ENCODE data around the gene DIP2C. TPM values are rescaled to one million over a fixed set of nuclear protein-coding genes. Genes with fewer than 3 reads are reported as not detected.

Gene DIP2C
- total RNA-seq = 10 to 100 TPM; 21.6 to 30.5 TPM
- long read RNA-seq, partial matches to known transcripts = 20 of 30 reads
- long read RNA-seq, other reads (novel, unspliced or antisense) = 10 of 30 reads

DNA sequence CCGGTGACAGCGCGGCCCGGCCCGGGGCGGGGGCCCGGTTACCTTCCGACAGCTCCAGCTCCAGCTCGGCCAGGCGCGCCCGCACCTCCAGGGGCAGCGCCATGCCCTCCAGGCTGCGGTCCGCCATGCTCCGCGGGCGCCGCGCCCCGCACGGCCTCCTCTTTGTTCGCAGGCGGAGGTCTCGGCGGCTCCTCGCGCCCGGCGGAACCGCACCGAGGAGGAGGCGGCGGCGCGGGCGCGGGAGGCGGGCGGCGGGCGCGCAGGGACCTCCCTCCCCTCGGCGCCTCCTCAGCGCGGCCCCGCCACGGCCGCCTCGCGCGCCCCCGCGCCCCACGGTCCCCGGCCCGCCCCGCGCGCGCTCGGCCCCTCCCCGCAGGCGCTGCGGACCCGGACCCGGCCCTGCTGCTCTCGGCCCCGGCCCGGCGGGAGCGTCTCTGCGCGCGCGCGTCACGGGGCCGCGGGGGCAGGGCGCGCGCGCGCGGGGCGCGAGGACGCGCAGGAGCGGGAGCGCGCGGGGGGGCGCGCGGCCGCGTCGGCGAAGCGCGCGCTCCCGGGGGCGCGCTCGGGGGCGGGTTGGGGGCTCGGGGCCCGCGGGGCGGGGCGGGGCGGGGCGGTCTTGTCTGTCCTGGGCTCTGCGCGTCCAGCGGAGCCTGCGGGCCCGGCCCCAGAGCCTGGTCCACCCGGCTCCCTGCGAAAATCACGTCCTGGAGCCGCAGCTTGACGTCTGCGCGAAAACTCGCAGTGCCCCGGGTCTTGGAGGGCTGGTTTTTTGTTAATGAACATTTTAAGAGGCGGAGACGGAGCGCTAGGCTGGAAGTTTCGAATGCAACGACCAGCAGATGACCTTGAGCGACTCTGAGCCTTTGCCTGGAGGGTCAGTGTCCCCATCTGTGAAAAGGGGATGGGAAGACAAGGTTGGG, at the start of gene DIP2C:
Gene DIP2C, minus strand, starts transcription at position 217 of the 920 bp plus-strand sequence. Its CDS starts 90 bp downstream, at position 127.
- intact Hi-C loops (cut with DNase I) = loop anchor here (5.0 to 10.0 kb wide), 4 partner anchors 62 to 177 kb away; no protein-coding TSS in a partner anchor
- ATAC-seq (peak; percentile 86 to 88), DNase-seq (peak; percentile 85)

DNA sequence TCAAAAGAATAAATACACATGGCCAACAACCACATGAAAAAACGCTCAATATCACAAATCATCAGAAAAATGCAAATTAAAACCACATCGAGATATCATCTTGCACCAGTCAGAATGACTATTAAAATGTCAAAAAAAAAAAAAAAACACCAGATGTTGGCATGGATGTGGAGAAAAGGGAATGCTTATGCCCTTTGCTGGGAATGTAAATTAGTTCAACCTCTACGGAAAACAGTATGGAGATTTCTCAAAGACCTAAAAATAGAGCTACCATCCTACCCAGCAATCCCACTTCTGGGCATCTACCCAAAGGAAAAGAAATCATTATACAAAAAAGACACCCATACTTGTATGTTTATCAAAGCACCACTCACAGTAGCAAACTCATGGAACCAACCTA, 45.0 kb upstream of the DIP2C start:
- DNase-seq (no peak), ATAC-seq (no peak)
- intact Hi-C loops (cut with DNase I) = no loop called here

GRCh38 chr10:733086-733485, 43.6 kb upstream of the DIP2C start:
- DNase-seq (no peak), ATAC-seq (no peak)
- intact Hi-C loops (cut with DNase I) = no loop called here

DNA sequence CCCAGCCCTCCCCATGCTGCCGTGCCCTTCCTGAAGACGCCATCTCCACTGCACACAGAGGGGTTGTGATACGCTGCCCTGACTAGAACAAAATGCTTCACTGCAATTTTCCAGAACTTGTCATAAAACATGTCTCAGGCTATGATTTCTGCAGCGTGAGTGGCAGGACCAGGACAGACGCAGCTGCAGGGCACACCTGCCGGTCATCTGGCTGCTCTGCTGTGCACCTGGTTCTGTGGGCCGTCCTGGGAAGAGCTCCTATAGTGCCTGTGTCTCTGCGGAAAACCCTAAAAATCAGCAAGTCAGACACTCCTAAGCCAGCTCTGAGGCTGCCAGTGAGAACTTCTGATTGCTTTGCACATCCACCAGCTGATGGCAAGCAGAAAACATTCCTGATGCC, 39.7 kb upstream of the DIP2C start:
- no peak for ATAC-seq
- no peak for DNase-seq
- intact Hi-C loops (cut with DNase I) = no loop called here

- ATAC-seq (no peak), DNase-seq (no peak)
- intact Hi-C loops (cut with DNase I) = no loop called here
These were observed 39.1 kb upstream of the DIP2C start for GRCh38 chr10:728603-729002.

DNA sequence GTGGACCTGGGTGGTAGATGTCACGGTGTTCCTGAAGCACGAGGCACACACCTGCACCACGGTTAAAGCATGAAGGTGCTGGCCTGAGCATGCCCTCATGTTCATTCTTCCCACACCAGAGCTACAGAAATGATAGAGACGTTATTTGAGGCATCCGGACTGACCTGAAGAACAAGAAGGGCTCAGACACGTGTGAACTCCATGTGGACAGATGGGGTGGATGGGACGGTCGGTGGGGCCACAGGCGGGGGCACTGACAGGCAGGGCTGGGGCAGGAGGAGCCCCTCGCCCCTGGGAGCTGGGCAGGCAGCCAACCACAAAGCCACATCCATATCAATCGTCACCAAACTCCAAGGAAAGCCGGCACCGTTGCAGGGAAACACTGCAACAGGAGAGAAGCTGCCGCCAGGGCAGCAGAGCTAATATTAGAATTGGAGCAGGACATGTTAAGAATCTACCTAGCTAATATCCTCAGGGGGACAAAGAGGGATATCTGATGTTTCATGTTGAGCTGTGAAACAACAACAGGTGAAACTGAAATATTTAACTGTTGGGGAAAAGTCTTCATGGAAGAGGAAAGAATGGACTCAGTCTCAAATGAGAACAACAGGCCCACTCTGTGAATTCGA, 37.8 kb upstream of the DIP2C start:
- DNase-seq (no peak), ATAC-seq (no peak)
- intact Hi-C loops (cut with DNase I) = no loop called here

GRCh38 chr10:725786-726185, 36.3 kb upstream of the DIP2C start:
- intact Hi-C loops (cut with DNase I) = no loop called here
- DNase-seq = no peak
- ATAC-seq = peak; percentile 15 to 24

DNA sequence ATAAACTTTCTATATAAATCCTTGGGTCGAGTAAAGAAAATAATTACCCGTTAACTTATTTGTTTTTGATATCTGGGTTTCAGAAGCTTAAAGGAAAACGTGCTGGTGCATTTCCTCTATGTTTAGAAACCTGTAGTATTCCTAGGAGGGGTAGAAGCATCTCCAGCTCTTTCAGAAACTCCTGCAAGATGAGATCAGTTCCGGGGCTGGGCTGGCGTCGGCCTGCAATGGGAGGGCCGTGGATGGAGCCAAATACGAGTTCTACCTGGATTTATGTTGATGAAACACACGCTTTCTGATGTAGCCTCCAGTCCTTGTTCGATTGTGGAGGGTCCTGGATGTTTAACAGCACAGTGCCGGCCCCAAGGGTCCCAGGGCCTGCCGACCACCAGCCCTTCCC, 35.8 kb upstream of the DIP2C start:
- ATAC-seq (no peak), DNase-seq (no peak)
- intact Hi-C loops (cut with DNase I) = no loop called here

GRCh38 chr10:723973-724372, 34.5 kb upstream of the DIP2C start:
- DNase-seq (no peak), ATAC-seq (no peak)
- intact Hi-C loops (cut with DNase I) = no loop called here

DNA sequence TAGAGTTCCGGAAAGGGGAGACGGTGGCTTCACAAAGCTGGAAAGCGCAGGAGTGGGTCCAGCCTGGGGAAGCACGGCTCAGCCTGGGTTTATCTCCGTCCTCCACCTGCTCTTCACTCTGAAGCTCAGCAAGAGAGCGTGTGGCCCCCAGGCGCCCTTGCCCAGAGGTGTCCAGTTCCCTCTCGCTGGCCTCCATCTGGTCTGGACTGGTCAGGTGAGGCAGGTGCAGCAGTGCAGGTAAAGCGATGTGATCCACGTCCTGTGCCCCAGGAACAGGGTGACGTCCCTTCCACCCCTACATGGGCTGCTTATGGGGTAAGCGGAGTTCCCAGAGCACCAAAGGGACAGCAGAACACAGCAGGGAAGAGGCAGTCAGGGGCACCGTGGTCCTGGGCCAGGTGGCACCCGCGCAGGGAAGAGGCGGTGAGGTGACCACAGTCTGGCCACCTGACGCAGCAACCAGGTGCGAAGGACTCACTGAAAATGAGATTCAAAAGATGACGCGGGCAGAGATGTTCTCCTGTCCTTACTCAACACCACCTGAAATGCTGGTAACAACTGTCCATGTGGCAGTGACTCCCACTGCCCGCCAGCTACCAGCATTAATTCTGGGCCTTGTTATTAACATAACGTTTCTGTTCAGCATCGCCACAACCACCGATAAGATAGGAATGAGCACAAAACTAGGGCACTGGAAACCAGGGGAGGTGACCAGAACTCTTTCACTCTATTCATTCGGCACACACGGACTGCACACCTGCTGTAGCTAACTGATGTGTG, 33.0 kb upstream of the DIP2C start:
- intact Hi-C loops (cut with DNase I) = no loop called here
- ATAC-seq = no peak
- DNase-seq = no peak

DNA sequence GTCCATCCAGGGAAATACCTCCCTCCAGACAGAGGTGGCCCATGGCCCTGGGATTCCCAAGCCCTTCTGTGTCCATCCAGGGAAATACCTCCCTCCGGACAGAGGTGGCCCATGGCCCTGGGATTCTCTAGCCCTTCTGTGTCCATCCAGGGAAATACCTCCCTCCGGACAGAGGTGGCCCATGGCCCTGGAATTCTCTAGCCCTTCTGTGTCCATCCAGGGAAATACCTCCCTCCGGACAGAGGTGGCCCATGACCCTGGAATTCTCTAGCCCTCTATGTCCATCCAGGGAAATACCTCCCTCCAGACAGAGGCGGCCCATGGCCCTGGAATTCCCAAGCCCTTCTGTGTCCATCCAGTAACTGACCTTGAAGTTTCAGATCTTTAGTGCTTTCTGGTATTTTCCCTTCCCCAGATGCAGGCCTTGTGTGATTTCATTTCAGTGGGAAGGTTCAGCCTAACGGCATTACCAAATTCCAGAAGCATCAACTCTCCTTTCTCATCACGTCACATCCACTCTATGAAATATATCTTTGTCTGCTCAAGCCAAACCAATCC, 28.8 kb upstream of the DIP2C start:
- ATAC-seq (no peak), DNase-seq (no peak)
- intact Hi-C loops (cut with DNase I) = no loop called here

- no peak for DNase-seq
- intact Hi-C loops (cut with DNase I) = no loop called here
- no peak for ATAC-seq
These were observed 28.0 kb upstream of the DIP2C start for GRCh38 chr10:717458-717857.

DNA sequence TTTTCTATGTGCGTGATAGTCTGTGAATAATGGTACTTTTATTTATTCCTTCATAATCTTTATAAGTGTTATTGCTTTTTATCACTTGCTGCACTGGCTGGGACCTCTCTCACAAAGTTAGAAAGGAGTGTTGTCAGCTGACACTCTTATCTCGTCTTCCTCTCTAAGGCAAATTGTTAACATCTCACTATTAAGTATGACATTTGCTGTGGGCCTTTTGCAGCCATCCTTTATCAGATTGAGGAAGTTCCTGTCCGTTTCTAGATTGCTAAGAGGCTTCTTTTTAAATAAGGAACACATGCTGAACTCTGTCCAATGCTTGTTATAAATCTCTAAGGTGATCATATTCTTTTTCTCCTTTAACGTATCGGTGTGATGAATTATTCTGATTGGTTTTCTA, 27.4 kb upstream of the DIP2C start:
- ATAC-seq = no peak
- intact Hi-C loops (cut with DNase I) = no loop called here

GRCh38 chr10:714214-714613, 24.7 kb upstream of the DIP2C start:
- intact Hi-C loops (cut with DNase I) = no loop called here
- DNase-seq = no peak
- no peak for ATAC-seq

More for the DNA sequence above, 27.4 kb upstream of the DIP2C start:
- no peak for DNase-seq

DNA sequence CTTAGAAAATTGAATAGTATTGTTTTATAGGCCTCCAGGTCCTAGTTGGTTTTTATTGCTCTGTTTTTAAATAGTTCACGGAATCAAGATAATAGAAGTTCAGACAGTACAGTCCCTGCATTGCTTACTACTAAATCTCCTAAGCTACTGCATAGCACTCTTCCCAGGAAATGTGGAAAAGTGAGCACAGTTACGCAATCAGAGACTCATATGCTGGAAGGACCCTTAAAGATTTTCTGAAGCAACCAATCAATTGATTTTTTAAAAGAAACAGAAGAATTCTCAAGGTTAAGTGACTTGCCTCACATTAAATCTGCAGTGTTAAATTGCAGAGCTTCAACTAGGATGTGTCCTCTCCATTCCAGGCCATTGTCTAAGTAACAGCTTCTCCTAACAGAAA, 23.1 kb upstream of the DIP2C start:
- intact Hi-C loops (cut with DNase I) = no loop called here
- DNase-seq (no peak), ATAC-seq (no peak)

DNA sequence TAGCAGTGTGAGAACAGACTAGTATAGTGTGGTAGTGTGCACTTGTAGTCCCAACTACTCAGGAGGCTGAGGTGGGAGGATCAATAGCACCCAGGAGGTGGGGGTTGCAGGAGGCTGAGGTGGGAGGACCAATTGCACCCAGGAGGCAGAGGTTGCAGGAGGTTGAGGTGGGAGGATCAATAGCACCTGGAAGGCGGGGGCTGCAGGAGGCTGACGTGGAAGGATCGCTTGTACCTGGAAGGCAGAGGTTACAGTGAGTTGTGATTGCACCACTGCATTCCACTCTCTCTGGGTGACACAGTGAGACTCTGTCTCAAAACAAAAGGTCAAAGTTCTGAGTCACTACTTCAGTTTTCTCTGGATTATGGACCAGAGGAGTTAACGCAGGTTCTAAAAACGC, 22.6 kb upstream of the DIP2C start:
- ATAC-seq = no peak
- intact Hi-C loops (cut with DNase I) = no loop called here
- DNase-seq = no peak

DNA sequence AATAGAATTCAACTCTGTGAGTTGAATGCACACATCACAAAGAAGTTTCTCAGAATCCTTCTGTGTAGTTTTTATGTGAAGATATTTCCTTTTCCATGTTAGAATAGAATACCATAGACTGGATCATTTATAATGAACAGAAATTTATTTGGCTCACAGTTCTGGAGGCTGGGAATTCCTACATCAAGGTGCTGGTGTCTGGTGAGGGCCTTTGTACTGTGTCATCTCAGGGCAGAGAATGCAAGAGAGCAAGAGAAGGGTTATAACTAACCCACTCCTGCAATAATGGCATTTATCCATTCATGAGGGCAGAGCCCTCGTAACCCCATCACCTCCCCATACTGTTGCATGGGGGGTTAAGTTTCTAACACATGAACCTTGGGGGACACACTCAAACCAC, 18.4 kb upstream of the DIP2C start:
- no peak for DNase-seq
- no peak for ATAC-seq
- intact Hi-C loops (cut with DNase I) = no loop called here

GRCh38 chr10:707456-707855, 18.0 kb upstream of the DIP2C start:
- intact Hi-C loops (cut with DNase I) = no loop called here
- ATAC-seq = no peak
- no peak for DNase-seq

DNA sequence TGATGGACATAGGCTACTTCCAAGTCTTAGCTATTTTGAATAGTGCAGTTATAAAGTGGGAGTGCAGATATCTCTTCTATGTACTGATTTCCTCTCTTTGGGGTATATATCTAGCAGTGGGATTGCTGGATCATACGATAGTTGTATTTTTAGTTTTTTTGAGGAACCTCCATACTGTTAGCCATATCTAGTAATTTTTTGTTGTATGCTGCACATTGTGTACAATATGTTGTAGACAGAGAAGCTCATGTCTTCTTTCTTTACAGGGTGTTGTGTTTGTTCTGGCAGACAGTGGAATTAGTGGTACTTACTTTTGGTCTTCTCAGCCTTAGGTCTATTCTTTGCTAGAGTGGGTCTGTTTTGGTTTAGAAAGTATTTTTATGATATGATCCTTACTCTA, 13.7 kb upstream of the DIP2C start:
- no peak for ATAC-seq
- intact Hi-C loops (cut with DNase I) = no loop called here

More for the DNA sequence above, 13.7 kb upstream of the DIP2C start:
- DNase-seq = no peak
